HTERT RPE-1 (cell line): Measurements from ENCODE around the gene IGSF23.

Source experiments
- in situ Hi-C: fragments of 300-500 bp; cut with MboI; formaldehyde crosslinking; loops from 4 replicates; pipeline ENCODE4 v1.14.3; 2020; ENCODE audit warnings: low sequenced_read_pairs

Gene IGSF23, protein sequence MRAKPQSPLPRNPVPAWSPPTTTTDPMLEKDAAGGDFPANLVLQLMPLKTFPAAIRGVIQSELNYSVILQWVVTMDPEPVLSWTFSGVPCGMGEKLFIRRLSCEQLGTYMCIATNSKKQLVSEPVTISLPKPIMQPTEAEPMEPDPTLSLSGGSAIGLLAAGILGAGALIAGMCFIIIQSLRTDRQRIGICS

DNA sequence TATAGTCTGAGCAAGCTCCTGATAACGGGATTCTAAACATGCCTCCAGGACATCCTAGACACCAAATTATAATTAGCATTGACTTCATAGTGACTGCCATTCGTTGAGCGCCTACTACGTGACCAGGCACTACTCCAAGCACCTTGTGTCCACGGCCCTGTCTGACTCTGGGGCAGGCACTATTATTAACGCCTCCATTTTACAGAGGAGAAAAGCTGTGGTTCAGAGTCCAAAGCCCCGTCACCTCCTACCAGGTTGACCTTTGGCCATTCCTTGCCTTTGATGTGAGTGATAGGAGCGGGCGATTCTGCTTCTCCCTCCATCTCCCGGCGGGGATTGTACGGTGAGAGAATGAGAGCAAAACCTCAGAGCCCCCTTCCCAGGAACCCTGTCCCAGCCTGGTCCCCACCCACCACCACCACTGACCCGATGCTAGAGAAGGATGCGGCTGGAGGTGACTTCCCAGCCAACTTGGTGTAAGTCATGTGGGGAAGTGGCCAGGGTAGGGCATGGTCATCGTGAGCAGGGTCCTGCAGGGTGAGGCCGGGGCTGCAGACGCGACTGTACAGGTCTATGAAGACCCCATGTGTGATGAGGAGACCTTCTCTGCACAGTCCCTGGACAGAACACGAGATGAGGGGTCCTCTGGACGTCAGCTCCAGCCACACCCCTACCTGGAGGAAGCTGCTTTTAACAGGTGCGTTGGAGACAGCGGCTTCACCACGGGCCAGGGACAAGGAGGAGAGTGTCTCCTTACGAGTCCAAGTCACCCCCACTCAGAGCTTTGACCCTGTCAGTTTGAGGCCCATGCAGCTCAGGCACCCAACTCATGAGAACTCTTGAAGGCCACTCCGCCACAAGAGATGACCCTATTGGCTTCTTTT lies at the start of gene IGSF23:
Gene IGSF23, plus strand, starts transcription at position 269 of the 884 bp plus-strand sequence. Its CDS starts 83 bp downstream, at position 352.
- in situ Hi-C loops: no loop called here

DNA sequence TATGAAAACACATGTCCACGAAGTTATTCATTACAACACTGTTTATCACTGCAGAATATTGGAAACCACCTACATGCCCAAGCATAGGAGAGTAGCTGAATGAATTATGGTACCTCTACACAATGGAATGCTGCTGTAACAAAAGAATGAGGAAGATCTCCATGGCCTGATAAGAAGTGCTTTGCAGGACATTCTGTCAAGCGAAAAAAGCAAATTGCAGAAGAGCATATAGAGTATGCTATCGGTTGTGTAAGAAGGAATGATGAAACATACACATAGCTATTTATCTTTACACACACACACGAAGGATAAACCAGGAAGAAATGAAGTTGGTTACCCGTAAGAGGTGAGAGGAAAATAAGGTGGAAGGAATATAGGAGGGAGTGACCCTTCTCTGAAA lies 46.4 kb upstream of the IGSF23 start:
- in situ Hi-C loops: no loop called here

DNA sequence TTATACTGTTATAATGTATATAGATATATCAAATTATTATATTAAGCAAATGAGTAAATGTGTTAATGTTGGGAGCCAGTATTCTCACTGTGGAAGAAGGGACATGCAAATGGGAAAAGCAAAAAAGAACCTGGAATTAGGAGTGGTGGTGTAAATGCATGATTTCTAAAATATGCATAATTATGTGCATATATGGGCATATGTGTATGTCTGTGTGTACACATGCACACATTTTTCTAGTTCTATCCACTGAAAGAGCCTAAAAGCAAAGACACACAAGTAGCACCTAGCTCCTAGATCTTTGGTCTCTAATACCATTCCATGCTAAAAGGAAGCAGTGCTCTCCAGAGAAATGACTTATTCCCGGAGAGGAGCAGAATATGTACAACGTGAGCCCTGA lies 45.6 kb upstream of the IGSF23 start:
- in situ Hi-C loops: no loop called here

DNA sequence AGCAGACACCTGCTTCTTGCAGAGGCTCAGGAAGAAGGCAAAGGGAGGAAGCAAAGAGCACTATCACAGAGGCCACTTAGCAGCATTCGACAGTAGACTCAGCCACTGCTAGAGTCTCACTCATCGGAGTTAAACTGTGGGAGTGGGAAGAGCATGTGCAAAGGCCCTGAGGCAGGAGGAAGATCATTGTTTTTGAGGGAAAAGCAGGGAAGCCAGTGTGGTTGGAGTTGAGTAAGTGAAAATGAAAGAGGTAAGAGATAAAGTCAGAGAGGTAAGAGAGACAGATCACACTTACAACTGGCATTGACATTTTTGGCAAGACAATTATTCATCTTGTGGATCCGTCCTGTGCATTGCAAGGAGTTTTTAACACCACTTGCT lies 42.8 kb upstream of the IGSF23 start:
- in situ Hi-C loops: no loop called here

DNA sequence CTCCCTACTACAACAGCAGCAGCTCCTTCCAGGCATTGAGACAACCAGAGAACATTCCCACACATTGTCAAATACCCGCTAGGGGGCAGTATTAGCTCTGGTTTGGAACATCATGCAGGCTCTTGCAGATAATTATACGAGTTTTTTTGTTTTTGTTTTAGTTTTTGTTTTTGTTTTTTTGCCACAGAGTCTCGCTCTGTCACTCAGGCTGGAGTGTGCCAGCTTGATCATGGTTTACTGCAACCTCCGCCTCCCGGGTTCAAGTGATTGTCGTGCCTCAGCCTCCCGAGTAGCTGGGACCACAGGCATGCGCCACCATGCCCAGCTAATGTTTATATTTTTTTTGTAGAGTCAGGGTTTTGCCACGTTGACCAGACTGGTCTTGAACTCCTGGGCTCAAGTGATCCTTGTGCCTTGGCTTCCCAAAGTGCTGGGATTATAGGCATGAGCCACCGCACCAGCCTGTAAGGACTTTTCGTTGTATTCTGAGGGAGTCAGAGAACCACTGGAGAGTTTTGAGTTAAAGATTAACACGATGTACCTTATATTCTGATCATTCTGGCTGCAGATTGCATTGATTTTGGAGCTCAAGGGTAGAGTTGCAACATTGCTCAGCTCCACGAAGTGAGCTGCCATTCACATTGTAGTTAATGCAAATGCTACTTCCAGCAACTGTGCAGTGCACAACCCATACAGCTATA lies 42.2 kb upstream of the IGSF23 start:
- in situ Hi-C loops: no loop called here

DNA sequence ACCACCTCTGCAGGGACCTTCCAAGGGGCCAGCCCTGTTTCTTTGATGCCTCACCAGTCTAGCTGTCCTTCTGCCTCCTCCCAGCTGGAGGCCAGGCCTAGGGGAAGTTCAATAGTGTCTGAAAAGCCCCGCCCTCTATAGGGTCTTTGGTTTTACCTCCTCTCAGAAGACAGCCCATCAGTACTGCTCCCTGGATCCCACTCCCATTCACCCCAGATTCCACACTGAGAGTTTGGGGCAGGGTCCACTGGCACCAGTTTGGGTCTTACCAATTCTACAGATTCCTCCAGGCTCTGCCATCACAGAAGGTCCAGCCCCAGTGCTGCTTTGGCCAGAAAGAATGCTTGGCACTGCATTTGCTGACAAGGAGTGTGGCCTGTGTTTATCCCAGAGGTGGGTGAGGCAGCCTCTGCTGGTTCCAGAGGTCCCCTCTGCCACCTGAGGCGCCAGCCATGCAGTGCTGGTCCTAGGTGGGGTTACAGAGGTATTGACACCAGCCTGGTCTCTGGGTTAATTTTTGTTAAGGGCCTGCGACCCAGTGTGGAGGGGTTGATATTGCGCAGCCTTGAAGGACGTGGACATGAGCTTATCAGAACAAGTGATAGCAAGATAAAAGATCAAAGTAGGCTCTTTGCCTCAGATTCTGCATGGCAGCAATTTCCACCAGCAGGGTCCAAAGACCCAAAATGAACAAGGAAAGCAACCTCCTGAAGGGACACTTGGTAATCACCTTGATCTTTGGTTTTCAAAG lies 41.4 kb upstream of the IGSF23 start:
- in situ Hi-C loops: no loop called here

DNA sequence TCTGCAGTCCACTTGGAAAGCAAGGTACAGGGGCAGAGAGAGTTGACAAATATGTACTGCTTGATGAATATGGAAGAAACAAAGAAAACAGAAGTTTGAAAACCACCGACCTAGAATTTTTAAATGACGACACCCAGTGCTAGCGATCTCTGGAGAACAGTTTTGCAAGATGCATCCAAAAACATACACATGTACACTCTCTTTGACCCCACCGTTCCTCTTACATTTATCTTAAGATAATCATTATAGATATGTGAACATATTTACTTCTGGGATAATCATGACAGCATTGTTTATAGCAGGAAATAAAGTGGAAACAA lies 40.8 kb upstream of the IGSF23 start:
- in situ Hi-C loops: no loop called here

DNA sequence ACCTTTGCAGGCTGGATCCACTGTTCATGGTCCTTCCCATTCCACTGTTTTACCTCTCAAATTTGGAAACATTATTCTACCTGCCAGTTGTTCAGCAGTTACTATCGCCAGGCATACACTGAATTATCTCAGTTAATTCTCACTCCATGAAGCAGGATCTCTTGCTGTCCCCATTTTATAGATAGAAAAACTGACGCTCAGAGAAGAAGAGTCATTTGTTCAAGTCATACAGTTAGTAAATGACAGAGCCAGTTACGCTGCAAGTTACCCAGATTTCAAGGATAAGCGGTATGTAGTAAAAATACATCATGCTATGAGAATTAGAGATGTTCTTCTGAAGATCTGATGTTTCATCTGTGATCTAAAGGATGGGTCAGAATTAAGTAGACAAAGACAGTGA lies 40.2 kb upstream of the IGSF23 start:
- in situ Hi-C loops: no loop called here

DNA sequence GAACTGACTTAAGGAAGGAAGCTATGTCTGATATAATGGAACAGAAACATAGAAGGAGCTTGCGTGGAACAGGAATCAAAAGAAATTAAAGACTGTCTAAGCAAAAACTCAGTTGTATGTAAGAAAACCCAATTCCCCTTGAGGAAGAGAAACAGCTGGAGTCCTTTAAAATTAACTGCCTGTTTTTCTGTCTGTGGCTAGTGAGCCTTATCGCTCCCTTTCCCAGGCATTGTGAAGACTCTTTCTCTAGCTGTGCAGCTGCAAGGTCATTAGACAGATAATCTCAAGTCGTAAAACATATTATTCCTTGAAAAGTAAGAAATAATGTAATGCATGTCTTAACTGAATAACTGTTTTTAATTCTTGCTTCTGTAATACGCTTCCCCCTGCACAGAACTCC lies 39.7 kb upstream of the IGSF23 start:
- in situ Hi-C loops: no loop called here

DNA sequence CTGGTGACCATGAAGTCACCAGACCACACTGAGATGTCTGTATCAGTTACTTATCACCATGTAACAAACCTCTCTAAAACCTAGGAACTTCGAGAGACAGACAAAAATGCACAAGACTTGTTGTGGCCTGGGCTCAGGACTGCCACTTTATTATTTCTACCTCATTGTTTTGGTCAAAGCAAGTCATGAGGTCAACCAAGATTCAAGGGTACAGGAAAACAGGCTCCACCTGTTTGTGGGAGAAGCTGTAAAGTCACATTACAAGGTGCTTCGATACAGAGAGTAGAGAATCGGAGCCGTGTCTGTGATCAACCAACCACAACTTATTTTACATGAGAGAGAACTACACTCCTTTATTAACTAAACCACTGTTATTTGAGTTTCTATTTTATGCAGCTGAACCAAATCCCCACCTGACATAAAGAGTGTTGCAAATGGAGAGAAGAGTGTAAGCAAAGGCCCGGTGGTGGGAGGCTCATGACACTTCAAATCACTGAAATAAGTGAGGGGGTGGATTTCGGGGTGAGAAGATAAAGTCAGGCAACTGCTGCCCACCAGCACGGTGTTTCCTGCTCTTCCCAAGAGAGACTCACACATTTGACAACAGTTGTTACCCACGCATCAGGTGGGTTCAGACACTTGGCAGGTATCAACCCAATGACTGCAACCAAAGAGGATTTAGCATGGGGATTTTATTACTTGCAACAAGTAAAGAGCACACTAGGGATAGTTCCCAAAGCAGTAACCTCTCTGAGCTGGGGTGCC lies 39.0 kb upstream of the IGSF23 start:
- in situ Hi-C loops: no loop called here

DNA sequence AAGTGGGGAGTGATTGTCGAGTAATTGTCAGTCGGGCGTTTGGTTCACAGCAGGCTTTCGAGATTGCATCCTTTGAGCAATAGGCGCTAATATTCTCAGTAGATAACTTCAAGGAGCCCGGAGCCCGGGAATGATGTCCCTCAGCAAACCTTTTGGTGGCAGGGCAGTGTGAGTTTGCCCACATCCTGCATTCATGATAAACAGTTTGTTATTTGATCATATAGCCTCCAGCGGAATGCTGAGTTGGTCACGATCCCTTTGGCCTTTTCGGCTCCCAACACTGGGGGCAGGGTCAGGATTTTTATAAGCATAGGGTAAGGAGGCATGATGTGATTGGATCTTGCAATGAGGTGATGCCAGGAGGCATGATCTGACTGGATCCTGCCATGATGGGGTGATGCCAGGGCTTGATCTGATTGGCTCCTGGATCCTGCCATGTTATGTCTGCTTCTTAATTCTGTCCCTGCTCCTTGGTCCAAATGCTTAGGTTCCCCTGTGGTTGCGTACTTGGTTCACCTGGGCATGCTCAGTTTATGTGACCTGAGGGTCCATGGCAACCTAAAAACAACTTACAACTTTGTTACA lies 38.2 kb upstream of the IGSF23 start:
- in situ Hi-C loops: no loop called here

DNA sequence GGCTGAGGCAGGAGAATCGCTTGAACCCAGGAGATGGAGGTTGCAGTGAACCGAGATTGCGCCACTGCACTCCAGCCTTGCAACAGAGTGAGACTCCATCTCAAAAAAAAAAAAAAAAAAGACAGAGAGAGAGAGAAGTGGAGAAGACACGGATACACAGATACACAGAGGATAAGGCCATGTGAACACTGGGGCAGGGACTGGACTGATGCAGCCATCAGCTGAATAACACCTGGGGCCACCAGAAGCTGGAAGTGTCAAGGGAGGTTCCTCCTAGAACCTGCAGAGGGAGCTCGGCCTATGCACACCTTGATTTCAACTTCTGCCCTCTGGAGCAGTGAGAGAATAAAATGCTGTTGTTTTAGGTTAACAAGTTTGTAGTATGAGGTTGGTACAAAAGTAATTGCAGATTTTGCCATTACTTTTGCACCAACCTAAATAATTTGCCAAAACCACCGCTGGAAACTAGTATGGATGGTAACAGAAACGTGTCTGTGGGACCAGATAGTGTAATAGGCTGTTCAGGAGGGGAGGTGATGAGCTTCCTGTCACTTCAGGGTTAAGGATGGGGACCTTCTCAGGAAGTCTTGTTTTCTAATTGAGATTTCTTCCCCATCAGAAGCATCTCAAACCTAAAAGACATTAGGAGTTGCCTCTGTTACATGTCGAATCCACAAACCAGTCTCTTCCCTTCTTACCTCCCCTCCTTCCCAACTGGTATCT lies 36.4 kb upstream of the IGSF23 start:
- in situ Hi-C loops: no loop called here

DNA sequence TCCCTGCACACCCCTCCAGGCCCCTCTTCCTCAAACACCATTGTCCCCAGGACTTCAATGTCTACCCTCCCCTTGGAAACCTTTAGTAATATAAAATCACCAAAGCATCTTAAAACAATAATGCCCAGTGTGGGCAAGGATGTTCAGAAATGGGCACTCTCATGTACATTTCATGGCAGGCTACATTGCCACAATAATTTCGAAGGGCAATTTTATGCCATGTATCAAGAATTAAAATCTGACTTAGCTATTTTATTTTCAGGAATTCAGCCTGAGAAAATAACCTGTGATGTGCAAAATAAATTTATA lies 35.8 kb upstream of the IGSF23 start:
- in situ Hi-C loops: no loop called here

DNA sequence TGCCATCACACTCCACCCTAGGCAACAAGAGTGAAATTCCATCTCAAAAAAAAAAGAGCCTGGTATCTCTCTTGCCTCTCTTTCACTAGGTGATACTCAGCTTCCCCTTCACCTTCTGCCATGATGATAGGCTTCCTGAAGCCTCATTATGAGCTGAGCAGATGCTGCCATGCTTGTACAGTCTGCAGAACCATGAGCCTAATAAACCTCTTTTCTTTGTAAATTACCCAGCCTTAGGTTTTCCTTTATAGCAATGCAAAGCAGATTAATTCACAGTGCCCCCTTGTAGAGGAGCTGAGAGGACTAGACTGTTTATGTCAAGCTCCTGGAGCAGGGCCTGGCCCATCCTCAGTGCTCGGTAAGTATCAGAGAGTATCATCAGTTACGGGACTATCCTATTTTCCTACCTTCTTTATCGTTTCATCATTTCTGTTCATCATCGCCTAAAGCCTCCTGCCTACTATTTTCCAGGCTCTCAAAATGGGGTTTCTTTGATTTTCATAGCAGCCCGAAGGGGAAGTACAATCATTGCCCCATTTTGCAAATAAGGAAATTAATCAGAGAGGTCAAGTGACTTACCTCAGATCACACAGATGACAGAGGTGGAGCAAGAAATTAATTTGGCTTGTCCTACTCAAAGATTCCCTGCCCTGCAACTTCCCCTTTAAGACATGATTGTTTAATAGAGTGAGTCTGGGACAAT lies 33.5 kb upstream of the IGSF23 start:
- in situ Hi-C loops: no loop called here

DNA sequence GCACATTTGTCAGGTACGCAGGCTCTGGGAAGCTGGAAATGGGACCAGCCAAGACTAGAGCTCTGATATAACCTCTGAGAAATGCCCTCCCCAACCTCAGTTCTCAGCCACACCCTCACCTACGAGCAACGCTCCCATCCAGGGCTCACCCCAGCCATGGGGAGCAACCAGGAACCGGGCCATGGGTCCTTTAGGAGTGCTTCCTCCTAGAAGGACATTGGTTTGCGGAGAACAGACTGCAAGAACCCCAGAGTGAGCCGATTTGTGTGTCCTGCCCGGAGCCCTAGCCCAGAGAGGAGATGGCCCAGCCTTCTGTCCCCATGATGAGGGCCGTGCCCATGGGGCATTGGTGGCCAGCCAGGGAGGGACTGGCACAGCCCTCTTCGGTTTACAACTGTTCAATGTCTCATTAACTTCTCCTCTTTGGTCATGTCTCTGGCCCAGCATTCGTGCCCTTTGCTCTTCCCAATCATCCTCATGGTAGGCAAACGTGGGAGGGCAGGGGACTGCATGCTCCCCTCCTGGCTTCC lies 32.9 kb upstream of the IGSF23 start:
- in situ Hi-C loops: no loop called here

DNA sequence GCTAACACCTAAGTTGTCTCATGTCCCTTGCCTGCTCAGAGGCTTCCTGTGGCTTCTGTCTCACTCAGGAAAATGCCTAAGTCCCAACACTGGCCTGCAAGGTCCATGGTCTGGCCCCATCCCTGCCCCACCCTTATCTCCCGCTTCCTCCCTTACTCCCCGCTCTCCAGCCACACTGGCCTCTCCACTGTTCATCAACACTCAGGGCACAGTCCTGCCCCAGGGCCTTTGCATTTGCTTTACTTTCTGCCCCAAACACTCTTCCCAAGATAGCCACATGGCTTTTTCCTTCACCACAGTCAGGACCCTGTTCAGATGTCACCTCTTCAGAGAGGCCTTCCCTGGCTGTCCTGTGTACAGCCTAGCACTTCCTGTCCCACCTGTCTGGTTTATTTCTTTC lies 32.1 kb upstream of the IGSF23 start:
- in situ Hi-C loops: no loop called here

DNA sequence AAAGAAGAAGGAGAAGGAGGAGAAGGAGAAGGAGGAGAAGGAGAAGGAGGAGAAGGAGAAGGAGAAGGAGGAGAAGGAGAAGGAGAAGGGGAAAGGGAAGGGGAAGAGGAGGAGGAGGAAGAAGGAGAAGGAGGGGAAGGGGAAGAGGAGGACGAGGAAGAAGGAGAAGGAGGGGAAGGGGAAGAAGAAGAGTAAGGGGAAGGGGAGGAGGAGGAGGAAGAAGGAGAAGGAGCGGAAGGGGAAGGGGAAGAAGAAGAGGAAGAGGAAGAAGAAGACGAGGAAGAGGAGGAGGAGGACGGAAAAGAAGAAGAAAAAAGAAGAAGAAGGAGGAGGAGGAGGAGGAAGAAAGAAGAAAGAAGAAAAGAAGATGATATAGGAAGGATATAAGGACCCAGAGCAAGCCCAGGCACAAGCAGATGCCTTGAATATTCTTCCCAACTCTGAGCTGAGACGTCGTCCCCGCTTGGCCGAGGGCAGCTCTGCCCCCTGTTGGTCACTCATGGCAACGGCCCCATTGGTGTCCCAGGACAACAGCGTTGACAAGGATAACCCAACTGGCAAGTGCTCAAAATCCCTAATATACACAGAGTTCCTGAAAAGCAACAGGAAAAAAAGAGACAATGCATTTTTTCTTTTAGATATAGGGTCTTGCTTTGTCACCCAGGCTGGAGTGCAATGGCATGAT lies 30.6 kb upstream of the IGSF23 start:
- in situ Hi-C loops: no loop called here

DNA sequence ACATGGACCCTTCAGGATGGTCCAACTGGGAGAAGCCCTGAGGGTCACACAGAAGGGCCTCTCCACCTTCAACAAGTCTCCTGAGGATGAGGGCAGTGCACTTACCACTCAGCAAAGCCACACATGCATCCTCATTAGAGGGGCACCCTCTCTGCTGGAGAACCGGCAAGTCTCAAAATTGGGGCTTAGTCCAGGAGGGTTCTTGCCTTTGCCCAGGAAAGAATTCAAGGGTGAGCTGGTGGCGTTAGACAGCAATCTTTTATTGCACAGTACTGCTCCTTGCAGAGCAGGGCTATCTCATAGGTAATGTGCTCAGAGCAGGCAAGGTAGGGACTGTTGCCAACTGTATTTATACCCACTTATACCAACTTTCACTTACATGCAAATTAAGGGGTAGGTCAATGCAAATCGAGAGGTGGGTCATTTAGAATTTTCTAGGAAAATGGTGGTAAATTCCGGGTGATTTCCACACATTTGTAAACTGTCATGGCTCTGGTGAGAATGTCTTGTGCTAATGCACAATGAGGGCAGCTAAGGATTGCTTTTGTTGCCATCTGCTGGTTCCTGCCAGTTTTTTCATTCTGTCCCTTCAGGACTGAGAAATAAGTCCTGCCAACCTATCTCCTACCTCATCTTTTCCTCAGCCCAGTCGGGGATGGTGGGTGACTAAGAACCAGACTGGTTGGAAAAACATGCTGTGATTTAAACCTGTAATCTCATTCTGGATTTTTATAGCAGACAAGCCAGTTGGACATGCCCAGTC lies 27.8 kb upstream of the IGSF23 start:
- in situ Hi-C loops: no loop called here
